ENCODE measurements around the gene PPP2CA.

Gene PPP2CA

DNA sequence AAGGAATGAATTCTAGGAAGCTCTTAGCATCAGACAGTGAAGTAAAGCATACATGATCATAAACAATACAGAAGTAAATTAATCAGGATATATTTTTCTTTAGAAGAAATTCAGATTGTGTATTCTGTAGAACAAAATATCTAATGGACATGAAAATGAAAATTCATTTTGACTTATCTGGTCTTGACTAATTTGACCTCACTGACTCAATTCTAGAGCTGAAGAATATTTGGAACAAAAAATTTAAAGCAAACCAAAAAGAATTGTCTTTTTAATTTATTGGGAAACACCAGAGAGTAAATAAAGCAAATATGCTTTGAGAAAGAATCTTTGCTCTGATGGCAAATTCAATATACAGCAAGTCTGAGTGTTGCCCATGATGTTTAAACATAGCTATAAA is 2.8 kb upstream of the PPP2CA start:
- no peak for DNase-seq (ENCODE audit: low read depth)
- TF ChIP-seq MYC (IDR thresholded peaks at IDR 0.05; ENCODE audit: low read depth, low read length) = no peak
- TF ChIP-seq, protein P1, sequence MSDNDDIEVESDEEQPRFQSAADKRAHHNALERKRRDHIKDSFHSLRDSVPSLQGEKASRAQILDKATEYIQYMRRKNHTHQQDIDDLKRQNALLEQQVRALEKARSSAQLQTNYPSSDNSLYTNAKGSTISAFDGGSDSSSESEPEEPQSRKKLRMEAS (IDR thresholded peaks at IDR 0.05; ENCODE audit: low read depth, low read length) = no peak
- TF ChIP-seq, protein P2, sequence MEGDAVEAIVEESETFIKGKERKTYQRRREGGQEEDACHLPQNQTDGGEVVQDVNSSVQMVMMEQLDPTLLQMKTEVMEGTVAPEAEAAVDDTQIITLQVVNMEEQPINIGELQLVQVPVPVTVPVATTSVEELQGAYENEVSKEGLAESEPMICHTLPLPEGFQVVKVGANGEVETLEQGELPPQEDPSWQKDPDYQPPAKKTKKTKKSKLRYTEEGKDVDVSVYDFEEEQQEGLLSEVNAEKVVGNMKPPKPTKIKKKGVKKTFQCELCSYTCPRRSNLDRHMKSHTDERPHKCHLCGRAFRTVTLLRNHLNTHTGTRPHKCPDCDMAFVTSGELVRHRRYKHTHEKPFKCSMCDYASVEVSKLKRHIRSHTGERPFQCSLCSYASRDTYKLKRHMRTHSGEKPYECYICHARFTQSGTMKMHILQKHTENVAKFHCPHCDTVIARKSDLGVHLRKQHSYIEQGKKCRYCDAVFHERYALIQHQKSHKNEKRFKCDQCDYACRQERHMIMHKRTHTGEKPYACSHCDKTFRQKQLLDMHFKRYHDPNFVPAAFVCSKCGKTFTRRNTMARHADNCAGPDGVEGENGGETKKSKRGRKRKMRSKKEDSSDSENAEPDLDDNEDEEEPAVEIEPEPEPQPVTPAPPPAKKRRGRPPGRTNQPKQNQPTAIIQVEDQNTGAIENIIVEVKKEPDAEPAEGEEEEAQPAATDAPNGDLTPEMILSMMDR (IDR thresholded peaks at IDR 0.05; ENCODE audit: low read depth, low read length) = no peak
- TF ChIP-seq POLR2A (IDR thresholded peaks at IDR 0.05; ENCODE audit: extremely low read depth, insufficient read length) = no peak
- H3K4me3 ChIP-seq (ENCODE audit: low read depth, low read length) = no peak overlapping the region

DNA sequence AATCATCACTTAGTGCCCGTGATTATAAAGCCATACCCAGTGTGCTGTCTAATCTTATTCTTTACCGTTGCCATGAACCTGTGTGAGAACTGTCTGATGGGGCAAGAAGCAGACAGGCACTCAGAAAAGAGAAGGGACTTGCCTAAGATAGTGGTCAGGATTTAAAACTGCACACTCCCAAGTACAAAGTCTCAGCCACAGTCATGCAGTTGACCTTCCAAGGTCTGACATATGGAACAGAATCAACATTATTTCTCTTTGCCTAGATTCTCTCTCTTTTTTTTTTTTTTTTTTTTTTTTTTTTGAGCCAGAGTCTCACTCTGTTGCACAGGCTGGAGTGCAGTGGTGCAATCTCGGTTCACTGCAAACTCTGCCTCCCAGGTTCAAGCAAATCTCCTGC is 1.9 kb upstream of the PPP2CA start:
- H3K4me3 ChIP-seq (ENCODE audit: low read depth, low read length) = no peak overlapping the region
- peak; percentile 12 for DNase-seq (ENCODE audit: low read depth)
- TF ChIP-seq, protein P1 (IDR thresholded peaks at IDR 0.05; ENCODE audit: low read depth, low read length) = no peak
- TF ChIP-seq MYC (IDR thresholded peaks at IDR 0.05; ENCODE audit: low read depth, low read length) (no peak), POLR2A (IDR thresholded peaks at IDR 0.05; ENCODE audit: extremely low read depth, insufficient read length) (no peak)
- TF ChIP-seq, protein P2 (IDR thresholded peaks at IDR 0.05; ENCODE audit: low read depth, low read length) = no peak

DNA sequence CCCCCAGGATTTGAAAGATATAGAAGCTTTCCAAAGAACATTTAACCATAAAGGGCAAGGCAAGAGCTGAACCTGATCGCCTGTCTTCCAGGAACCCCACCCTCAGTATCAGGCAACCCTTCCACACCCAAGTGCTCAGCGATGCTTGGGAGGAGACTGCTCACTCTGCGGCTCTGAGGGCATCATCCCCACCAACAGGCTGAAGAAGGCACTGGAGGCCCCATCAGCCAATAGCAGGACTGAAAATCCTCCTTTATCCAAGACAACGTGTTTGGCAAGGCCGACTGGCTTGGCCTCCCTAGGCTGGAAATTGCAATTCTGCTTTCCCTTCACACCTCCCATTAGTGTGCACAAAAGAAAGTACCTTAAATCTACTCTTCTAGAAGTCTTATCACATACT is 1.4 kb upstream of the PPP2CA start:
- DNase-seq (ENCODE audit: low read depth) = peak; percentile 28

DNA sequence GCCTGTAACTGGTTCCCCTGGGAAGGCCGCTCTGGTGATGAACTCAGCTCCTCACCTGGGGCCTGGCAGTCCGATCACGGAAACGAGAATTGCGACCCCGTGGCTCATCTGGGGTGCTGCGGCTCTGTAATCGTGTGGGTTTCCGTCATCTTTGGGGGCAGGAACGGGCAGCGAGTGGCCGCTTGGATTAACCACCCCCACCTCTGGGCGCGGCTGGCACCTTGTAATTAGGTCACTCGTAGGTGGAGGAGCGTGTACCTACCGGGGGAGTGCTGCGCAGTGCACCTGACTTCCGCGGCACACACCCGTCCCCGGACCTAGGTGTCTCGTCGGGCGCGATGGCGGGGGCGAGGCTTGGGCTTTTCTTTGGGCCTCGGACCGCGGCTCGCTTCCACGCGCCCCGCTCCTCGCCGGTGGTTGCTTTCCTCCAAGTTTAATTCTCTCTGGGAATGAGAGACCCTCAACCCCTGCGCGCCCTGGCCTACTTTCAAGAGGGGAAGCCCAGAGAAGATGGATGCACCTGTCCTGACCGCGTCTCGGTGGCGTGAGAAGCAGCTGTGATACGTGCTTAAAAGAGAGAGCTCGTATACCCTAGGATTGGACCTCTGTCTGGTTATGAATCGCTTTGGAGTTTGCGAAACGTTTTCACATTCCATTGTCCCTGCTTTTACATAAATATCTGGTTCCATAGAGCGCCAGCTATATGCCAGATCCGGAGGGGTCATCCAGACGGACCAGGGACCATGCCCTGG is 744 bp upstream of the PPP2CA start:
- H3K4me3 ChIP-seq (ENCODE audit: low read depth, low read length) = peak overlapping the region; percentile 96
- 0 out of 2 replicates have a peak, but pooled peaks have one; percentile 4 for TF ChIP-seq MYC (IDR thresholded peaks at IDR 0.05; ENCODE audit: low read depth, low read length)
- TF ChIP-seq, protein P2 (IDR thresholded peaks at IDR 0.05; ENCODE audit: low read depth, low read length) = no peak
- TF ChIP-seq, protein P1 (IDR thresholded peaks at IDR 0.05; ENCODE audit: low read depth, low read length) = 0 out of 2 replicates have a peak, but pooled peaks have one; percentile 13
- no peak for DNase-seq (ENCODE audit: low read depth)

More for the DNA sequence above, 1.4 kb upstream of the PPP2CA start:
- TF ChIP-seq MYC (IDR thresholded peaks at IDR 0.05; ENCODE audit: low read depth, low read length) (no peak), POLR2A (IDR thresholded peaks at IDR 0.05; ENCODE audit: extremely low read depth, insufficient read length) (no peak)
- TF ChIP-seq, protein P1 (IDR thresholded peaks at IDR 0.05; ENCODE audit: low read depth, low read length) = no peak
- TF ChIP-seq, protein P2 (IDR thresholded peaks at IDR 0.05; ENCODE audit: low read depth, low read length) = no peak
- H3K4me3 ChIP-seq (ENCODE audit: low read depth, low read length) = no peak overlapping the region

DNA sequence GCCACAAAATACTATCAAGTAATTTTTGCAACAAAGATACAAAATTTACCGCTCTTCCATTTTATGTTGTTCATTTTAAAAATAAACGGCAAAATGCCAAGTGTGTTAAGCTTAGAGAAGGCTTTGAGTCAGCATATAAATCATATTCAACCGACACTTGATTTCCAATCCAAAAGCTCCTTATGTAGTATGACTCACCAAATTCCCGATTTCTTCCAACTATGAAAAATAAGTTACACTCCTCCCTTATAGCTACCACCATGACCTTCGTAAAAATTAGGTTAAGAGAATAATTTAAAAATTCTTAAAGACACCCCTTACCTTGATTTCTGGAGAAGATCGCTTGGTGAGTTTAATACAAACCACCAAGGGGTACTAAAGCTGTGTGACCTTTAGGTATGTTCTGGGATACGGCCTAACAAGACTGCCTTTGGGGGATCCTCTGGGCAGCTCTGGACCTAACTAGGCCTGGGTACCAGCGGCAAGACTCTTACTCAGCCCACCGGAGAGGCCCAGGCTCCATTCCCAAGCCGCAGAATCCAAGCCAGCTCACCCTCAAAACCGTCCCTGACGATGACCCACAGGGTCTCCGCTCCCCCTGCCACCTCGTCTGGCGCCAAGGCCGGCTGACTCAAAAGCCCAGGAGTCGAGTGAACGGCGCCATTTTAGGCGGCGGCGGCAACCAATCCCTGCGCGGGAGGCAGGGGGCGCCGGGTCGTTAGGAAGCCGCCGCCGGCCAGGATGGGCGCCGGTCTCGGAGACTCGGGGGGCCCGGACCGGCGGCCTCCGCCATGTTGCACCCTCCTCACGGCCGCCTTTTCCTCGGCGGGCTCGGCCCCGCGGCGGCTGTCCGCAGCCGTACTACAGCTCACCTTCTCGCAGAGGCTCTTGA is 739 bp downstream of the PPP2CA start:
- TF ChIP-seq, protein P2 (IDR thresholded peaks at IDR 0.05; ENCODE audit: low read depth, low read length) = no peak
- TF ChIP-seq, protein P1 (IDR thresholded peaks at IDR 0.05; ENCODE audit: low read depth, low read length) = no peak; the same call in 1 of the 2 replicates
- no peak for TF ChIP-seq POLR2A (IDR thresholded peaks at IDR 0.05; ENCODE audit: extremely low read depth, insufficient read length)
- no peak for TF ChIP-seq MYC (IDR thresholded peaks at IDR 0.05; ENCODE audit: low read depth, low read length)
- peak; percentile 79 for DNase-seq (ENCODE audit: low read depth)
- peak overlapping the region; percentile 96 for H3K4me3 ChIP-seq (ENCODE audit: low read depth, low read length)
